Mucosa of rectum (tissue), 2 donors: ENCODE measurements around the gene ATG9B.
A peak's percentile ranks its signal among the peaks of the same experiment; 100 is the strongest.

ENCODE experiments used
- H3K27ac ChIP-seq, 2 donors: one replicate each; pipeline ENCODE4 v1.7.0; 2013; ENCODE audit warnings: inconsistent platforms in 2 of 2, low read depth in 2 of 2, low read length in 2 of 2
- H3K27me3 ChIP-seq, 2 donors: one replicate each; pipeline ENCODE4 v1.7.0; 2013; ENCODE audit warnings: low read length in 2 of 2; ENCODE audit not compliant: control insufficient read depth in 2 of 2, insufficient read depth in 2 of 2
- H3K36me3 ChIP-seq, 2 donors: one replicate each; pipeline ENCODE4 v1.7.0; 2013; ENCODE audit warnings: low read length in 2 of 2; ENCODE audit not compliant: control insufficient read depth in 2 of 2, insufficient read depth in 2 of 2
- H3K4me1 ChIP-seq, 2 donors: one replicate each; pipeline ENCODE4 v1.7.0; 2013; ENCODE audit warnings: low read length in 2 of 2, mild to moderate bottlenecking in 1 of 2; ENCODE audit not compliant: control insufficient read depth in 2 of 2, insufficient read depth in 2 of 2
- H3K4me3 ChIP-seq, 2 donors: one replicate each; pipeline ENCODE4 v1.7.0; 2013; ENCODE audit warnings: low read length in 2 of 2
- H3K9ac ChIP-seq, 2 donors: one replicate each; pipeline ENCODE4 v1.7.0; 2013; ENCODE audit warnings: low read length in 2 of 2, low read depth in 1 of 2, mild to moderate bottlenecking in 1 of 2
- H3K9me3 ChIP-seq, 2 donors: one replicate each; pipeline ENCODE4 v1.7.0; 2013; ENCODE audit warnings: low read length in 2 of 2; ENCODE audit not compliant: control insufficient read depth in 2 of 2
- donor health status: healthy.
- donor health status: Normal muscosa, but diverticular disease.

Gene ATG9B

DNA sequence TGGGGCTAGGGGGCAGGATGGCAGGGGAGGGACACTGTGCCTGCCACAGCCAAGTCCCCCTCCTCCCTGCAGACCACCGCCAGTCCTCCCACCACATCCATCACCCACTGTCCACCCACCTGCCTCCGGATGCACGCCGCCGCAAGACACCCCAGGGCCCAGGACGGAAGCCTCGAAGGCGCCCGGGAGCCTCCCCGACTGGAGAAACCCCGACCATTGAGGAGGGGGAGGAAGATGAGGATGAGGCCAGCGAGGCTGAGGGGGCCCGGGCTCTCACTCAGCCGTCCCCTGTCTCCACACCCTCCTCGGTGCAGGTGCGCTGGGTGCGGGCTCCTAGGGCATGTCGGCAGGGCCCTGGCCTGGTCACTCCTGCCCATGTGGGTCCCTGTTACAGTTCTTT is 40.2 kb upstream of the ATG9B start:
- no peak overlapping the region for H3K27ac ChIP-seq
- H3K27me3 ChIP-seq = no peaks in the 10 kb centered on the region
- no peak overlapping the region for H3K4me3 ChIP-seq
- H3K4me1 ChIP-seq = peaks cover 27 to 28% of the 10 kb centered on the region in 2 donors
- no peak overlapping the region for H3K9ac ChIP-seq
- H3K36me3 ChIP-seq = peaks cover 25 to 38% of the 10 kb centered on the region in 2 donors
- H3K9me3 ChIP-seq = no peaks in the 10 kb centered on the region

DNA sequence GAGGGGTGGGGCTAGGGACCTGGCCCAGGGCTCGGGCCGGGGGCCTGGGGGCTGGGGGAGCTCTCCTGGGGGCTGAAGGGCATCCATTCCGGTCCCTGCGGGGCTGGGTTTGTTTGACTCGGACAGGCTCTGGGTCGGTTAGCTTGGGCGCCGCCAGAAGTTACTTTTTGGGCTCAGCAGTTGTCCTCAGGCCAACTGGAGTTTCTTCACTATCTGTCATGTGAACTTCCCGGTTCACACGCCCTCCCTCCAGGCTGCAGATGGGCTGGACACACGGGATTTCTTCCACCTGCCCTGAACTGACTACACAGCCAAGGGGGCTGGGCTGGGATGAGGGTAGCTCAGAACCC is 38.9 kb upstream of the ATG9B start:
- no peak overlapping the region for H3K4me3 ChIP-seq

DNA sequence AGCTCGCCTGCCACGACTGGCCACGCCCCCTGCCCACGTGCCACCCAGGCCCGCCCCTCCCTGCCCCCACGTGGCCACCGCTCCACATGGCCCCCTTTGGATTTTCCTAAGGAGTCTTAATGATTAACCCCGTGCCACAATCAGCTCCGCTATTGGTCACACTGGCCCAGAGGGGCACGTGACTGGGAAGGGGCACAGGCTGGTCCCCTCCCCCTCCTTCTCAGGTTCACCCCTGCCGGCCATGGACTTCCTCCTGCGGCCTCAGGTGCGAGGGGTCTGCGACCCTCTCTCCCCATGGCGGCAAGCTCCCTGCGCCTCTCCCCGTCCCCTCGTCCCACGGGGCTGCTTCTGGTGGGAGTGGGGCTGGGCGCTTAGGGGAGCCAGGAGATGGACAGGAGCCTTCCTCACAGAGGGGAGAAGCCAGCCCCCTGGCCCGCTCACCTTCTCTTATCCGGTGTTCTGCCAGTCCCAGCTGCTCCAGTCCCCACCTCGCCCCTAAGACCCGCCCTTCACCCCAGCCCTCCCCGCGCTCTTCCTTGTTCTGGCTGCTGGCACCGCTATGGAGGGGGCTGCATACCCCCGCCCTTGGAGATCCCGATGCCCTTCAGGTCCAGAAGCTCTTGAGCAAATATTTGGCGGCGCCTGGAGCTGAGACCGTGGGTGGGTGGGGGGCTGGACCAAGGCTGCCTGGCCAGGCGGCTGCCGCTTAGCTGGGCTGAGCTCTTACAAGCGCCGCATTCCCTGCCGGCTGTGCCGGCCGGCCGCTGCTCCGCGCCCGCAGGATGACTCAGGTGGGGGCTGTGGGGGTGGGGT is 38.3 kb upstream of the ATG9B start:
- peak overlapping the region; percentile 70 to 75 for H3K27ac ChIP-seq
- no peaks in the 10 kb centered on the region for H3K9me3 ChIP-seq
- H3K36me3 ChIP-seq = peaks cover 16 to 25% of the 10 kb centered on the region in 2 donors
- no peaks in the 10 kb centered on the region for H3K27me3 ChIP-seq
- peaks cover 37 to 39% of the 10 kb centered on the region in 2 donors for H3K4me1 ChIP-seq
- H3K4me3 ChIP-seq = peak overlapping the region; percentile 61 to 70
- peak overlapping the region in 1 of 2 donors; percentile 73 for H3K9ac ChIP-seq

More for the DNA sequence above, 38.9 kb upstream of the ATG9B start:
- Histone ChIP-seq H3K9ac (no peak overlapping the region), H3K27ac (peak overlapping the region in 1 of 2 donors; percentile 23), H3K36me3 (peaks cover 21 to 29% of the 10 kb centered on the region in 2 donors), H3K27me3 (no peaks in the 10 kb centered on the region), H3K9me3 (no peaks in the 10 kb centered on the region), H3K4me1 (peaks cover 36 to 37% of the 10 kb centered on the region in 2 donors)

DNA sequence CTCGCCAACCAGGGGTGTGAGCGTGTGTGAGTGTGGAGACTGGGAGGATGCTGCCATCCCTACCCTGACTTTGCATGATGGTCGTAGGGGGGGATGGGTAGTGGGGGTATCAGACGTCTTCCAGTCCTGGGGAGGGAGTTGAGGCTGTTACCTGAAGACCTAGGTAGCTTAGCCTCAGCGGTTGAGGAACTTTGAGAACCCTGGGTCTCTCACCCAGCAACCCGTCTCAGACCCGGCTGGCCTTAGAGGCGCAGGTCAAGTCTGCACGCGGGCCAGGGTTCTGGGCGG is 37.8 kb upstream of the ATG9B start:
- H3K27ac ChIP-seq = peak overlapping the region in 1 of 2 donors; percentile 70
- H3K4me3 ChIP-seq = peak overlapping the region in 1 of 2 donors; percentile 48
- no peak overlapping the region for H3K9ac ChIP-seq
- peaks cover 41 to 44% of the 10 kb centered on the region in 2 donors for H3K4me1 ChIP-seq
- H3K9me3 ChIP-seq = no peaks in the 10 kb centered on the region
- no peaks in the 10 kb centered on the region for H3K27me3 ChIP-seq
- peaks cover 13 to 20% of the 10 kb centered on the region in 2 donors for H3K36me3 ChIP-seq

DNA sequence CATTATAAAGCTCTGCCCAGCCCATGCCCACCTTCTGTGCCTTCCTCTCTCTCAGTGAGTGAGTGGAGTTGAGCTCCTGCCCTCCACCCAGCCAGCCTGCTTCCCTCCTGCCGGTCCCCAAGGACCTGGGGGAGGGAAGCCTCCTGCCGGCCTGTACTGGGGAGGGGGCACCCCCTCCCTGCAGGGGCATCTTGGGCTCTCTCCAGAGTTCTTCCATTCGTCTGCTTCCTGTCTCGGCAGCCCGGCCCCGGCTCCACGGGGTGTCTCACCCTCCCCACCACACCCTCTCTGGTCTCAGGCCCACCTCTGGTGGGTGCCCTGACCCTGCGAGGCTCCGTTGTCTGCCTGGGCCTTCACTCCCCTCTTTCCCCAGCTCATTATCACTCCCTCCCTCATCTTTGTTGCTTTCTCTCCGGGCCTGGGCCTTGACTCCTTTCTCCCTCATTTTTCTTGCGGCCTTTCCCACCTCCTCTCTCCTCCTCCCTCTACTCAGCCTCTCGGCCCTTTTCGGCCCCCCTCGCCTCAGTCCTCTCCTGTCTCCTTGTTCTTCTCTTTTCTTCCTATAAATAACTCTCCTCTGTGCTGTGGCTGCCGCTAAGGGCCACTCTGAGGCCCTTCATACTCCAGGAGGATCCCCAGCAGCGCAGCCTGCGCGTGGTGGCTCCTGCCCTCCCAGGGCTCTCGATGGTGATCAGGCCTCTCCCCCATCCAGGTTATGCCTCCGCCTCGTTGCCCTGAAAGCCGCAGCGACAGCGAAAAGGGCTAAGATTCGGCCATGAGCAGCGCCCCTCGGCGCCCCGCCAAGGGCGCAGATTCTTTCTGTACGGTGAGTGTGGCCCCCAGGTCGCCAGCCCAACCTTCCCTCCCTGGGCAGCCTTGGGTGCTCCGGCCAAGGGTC is 37.2 kb upstream of the ATG9B start:
- peaks cover 47 to 49% of the 10 kb centered on the region in 2 donors for H3K4me1 ChIP-seq
- H3K4me3 ChIP-seq = peak overlapping the region; percentile 19 to 86
- peak overlapping the region in 1 of 2 donors; percentile 70 for H3K27ac ChIP-seq
- peaks cover 9 to 18% of the 10 kb centered on the region in 2 donors for H3K36me3 ChIP-seq
- no peaks in the 10 kb centered on the region for H3K27me3 ChIP-seq
- peak overlapping the region in 1 of 2 donors; percentile 14 for H3K9ac ChIP-seq
- H3K9me3 ChIP-seq = no peaks in the 10 kb centered on the region

DNA sequence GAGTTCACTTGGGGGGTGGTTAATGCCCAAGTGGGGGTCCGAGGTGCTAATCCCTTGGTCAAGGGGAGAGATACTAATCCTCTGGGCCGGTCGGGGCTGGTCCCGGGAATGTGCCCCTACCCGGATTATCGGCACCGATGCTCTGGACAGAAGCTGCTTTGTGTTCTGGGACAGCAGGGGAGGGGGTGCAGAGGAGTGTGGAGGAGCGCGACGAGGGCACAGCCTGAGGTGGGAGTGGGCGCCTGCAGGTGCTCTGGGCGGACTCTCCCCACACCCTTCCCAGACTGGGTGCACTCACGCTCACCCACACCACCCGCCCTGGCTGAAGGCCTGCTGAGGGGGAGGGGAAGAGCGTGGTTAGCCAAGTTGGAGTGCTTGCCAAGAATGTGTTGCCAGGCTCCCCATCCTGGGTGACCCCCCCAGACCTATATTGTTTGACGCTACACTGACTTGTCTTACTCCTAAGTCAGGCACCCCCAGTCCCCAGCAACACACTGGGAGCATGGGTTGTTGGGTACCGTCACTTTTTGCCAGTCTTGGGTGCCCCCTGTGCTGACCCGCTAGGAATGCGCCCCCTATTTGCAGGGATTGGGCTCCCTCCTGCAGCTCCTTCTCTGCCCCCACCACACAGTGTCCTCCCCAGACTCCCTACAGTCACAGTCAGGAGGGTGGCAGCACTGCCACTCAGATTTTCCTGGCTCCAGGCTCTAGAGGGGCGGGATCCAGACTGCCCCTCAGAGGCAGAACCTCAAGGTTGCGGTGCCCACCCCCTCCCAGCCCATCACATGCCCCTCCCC is 36.3 kb upstream of the ATG9B start:
- peak overlapping the region; percentile 97 to 98 for H3K27ac ChIP-seq
- H3K27me3 ChIP-seq = no peaks in the 10 kb centered on the region
- H3K9me3 ChIP-seq = no peaks in the 10 kb centered on the region
- peak overlapping the region; percentile 86 to 98 for H3K4me3 ChIP-seq
- H3K36me3 ChIP-seq = peaks cover 5 to 15% of the 10 kb centered on the region in 2 donors
- peaks cover 47 to 49% of the 10 kb centered on the region in 2 donors for H3K4me1 ChIP-seq
- peak overlapping the region; percentile 63 to 90 for H3K9ac ChIP-seq

DNA sequence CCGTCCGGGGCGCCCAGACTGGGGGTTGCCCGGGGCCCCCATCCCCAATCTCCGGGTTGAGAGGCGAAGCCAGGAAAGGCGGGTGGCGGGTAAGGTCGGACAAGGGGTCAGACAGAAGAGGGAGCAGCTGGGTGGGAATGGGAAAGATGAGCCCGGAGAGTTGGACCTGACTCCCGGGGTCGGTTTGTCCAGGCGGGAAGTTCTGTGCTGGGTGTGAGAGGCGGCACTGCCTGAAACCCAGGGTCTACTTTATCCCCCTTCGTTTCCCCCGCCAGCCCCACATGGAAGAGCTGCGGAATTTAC is 35.8 kb upstream of the ATG9B start:
- H3K27me3 ChIP-seq = no peaks in the 10 kb centered on the region
- H3K9ac ChIP-seq = peak overlapping the region; percentile 63 to 90
- peak overlapping the region; percentile 86 to 98 for H3K4me3 ChIP-seq
- peaks cover 47 to 49% of the 10 kb centered on the region in 2 donors for H3K4me1 ChIP-seq
- peak overlapping the region; percentile 97 to 98 for H3K27ac ChIP-seq
- H3K36me3 ChIP-seq = peaks cover 3 to 10% of the 10 kb centered on the region in 2 donors
- no peaks in the 10 kb centered on the region for H3K9me3 ChIP-seq

DNA sequence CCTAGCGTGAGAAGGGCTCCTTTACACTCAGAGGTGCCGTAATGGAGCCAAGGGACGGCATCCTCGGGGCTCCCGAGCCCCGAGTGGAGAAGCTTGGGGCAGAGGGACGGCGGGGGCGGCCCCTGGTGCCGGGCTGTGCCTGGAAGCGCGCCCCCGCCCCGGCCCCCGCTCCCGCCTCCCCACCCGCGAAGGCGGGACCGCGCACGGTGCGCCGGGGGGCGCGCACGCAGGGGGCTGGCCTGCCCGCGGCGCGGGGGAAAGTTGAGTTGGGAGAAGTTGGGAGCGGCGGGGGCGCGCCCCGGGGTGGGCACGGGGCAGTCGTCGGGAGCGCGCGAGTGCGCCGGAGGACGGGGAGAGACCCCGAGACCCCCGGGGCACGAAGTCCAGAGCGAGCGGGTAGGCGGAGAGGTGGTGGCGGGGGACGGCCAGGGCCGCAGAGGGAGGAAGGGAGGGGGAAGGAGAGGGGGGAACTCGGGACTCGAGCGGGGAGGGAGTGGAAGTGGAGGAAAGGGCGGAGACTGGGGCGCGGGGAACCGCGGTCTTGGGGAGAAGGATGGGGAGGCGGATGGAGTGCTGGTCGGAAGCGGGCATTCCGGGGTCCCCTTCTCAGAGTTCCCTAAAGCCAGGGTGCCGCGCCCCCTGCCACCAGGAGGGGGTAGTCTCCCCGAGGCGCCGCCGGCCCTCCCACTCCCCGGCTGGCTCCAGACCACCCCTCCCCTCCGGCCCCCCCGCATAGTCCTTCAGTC is 35.2 kb upstream of the ATG9B start, which contains the start of gene SLC4A2:
TSS of gene SLC4A2 (plus strand) at position 223 of the 746 bp plus-strand sequence. CDS start 2,399 bp downstream, outside the sequence.
- H3K27me3 ChIP-seq = no peaks in the 10 kb centered on the region
- H3K9ac ChIP-seq = peak within 1 kb of the TSS; percentile 88 to 90
- H3K36me3 ChIP-seq = peaks cover 0 to 6% of the 10 kb centered on the region in 2 donors
- H3K4me1 ChIP-seq = peaks cover 47 to 49% of the 10 kb centered on the region in 2 donors
- peak within 1 kb of the TSS; percentile 86 to 98 for H3K4me3 ChIP-seq
- H3K9me3 ChIP-seq = no peaks in the 10 kb centered on the region
- peak within 1 kb of the TSS; percentile 97 to 98 for H3K27ac ChIP-seq

DNA sequence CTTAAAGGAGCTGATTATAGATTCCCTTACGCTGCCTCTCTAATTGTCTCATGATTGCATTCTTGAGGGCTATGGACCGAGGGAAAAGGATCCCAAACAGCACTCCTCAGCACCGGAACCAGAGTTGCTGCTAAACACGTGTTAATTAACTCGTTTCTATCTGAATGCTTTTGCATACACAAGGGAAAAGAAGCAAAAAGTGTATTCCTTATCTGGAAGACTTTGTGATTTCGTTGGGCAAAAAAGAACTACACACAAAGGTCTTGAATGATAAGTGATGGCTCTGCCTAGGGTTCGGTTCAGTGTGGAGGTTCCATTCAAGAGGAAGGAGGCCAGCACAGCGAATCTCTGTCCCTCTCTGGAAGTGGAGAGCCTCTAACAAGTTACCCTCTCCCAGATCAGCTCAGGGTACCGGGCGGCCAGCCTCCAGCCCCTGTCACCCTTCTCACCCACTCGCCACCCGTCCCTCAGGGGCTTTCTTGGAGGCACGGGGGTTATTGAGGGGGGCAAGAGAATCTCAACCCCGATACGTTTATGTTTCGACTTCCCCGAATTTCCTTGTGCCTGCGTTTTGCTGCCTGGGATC is 34.6 kb upstream of the ATG9B start:
- peaks cover 47 to 49% of the 10 kb centered on the region in 2 donors for H3K4me1 ChIP-seq
- H3K36me3 ChIP-seq = peaks cover 0 to under 1% of the 10 kb centered on the region in 2 donors
- peak overlapping the region; percentile 97 to 98 for H3K27ac ChIP-seq
- peak overlapping the region; percentile 88 to 90 for H3K9ac ChIP-seq
- H3K4me3 ChIP-seq = peak overlapping the region; percentile 86 to 98
- H3K27me3 ChIP-seq = no peaks in the 10 kb centered on the region
- no peaks in the 10 kb centered on the region for H3K9me3 ChIP-seq
